IPS-20b (cell line): ENCODE data around the gene DCLK1.
A peak's percentile ranks its signal among the peaks of the same experiment; 100 is the strongest.

ENCODE experiments used
- H3K27ac ChIP-seq: one replicate; pipeline ENCODE4 v1.5.1; 2013; ENCODE audit warnings: low read length
- H3K27me3 ChIP-seq: 2 replicates; pipeline ENCODE4 v1.6.1; 2013; ENCODE audit warnings: mild to moderate bottlenecking, low read length, inconsistent platforms; ENCODE audit not compliant: insufficient read depth
- H3K36me3 ChIP-seq: 2 replicates; pipeline ENCODE4 v1.6.1; 2013; ENCODE audit warnings: low read depth, mild to moderate bottlenecking, inconsistent platforms, low read length, moderate library complexity; ENCODE audit not compliant: insufficient read depth
- H3K4me1 ChIP-seq: 2 replicates; pipeline ENCODE4 v1.6.1; 2013; ENCODE audit warnings: mild to moderate bottlenecking, control low read depth, inconsistent platforms, low read length, moderate library complexity; ENCODE audit not compliant: insufficient read depth
- H3K4me3 ChIP-seq: 2 replicates; pipeline ENCODE4 v1.5.1; 2013; ENCODE audit warnings: mild to moderate bottlenecking, low read length, inconsistent platforms
- H3K9ac ChIP-seq: 2 replicates; pipeline ENCODE4 v1.6.1; 2013; ENCODE audit warnings: low read depth, mild to moderate bottlenecking, inconsistent platforms, low read length, moderate library complexity
- H3K9me3 ChIP-seq: 2 replicates; pipeline ENCODE4 v1.6.1; 2013; ENCODE audit warnings: mild to moderate bottlenecking, low read depth, low read length, inconsistent platforms; ENCODE audit not compliant: insufficient read depth

The DCLK1 gene

GRCh38 chr13:36131222-36131930 is at the start of gene DCLK1:
Gene DCLK1, minus strand, starts transcription at chr13:36131382.
- Histone ChIP-seq H3K36me3 (no peaks in the 10 kb centered on the region), H3K9me3 (no peaks in the 10 kb centered on the region), H3K4me3 (peak within 1 kb of the TSS; percentile 82), H3K27ac (no peak within 1 kb of the TSS), H3K4me1 (peaks cover 5% of the 10 kb centered on the region), H3K9ac (peak within 1 kb of the TSS; percentile 58; the same call in 1 of the 2 replicates), H3K27me3 (peaks cover 47% of the 10 kb centered on the region)

- Histone ChIP-seq H3K9me3 (no peaks in the 10 kb centered on the region), H3K9ac (no peak overlapping the region), H3K4me1 (no peaks in the 10 kb centered on the region), H3K27me3 (no peaks in the 10 kb centered on the region), H3K27ac (no peak overlapping the region), H3K4me3 (no peak overlapping the region), H3K36me3 (no peaks in the 10 kb centered on the region)
Measured at GRCh38 chr13:36175621-36176020, 44.4 kb upstream of the DCLK1 start.

GRCh38 chr13:36174923-36175322 is 43.7 kb upstream of the DCLK1 start:
- H3K9ac ChIP-seq: no peak overlapping the region
- no peaks in the 10 kb centered on the region for H3K36me3 ChIP-seq
- no peaks in the 10 kb centered on the region for H3K27me3 ChIP-seq

DNA sequence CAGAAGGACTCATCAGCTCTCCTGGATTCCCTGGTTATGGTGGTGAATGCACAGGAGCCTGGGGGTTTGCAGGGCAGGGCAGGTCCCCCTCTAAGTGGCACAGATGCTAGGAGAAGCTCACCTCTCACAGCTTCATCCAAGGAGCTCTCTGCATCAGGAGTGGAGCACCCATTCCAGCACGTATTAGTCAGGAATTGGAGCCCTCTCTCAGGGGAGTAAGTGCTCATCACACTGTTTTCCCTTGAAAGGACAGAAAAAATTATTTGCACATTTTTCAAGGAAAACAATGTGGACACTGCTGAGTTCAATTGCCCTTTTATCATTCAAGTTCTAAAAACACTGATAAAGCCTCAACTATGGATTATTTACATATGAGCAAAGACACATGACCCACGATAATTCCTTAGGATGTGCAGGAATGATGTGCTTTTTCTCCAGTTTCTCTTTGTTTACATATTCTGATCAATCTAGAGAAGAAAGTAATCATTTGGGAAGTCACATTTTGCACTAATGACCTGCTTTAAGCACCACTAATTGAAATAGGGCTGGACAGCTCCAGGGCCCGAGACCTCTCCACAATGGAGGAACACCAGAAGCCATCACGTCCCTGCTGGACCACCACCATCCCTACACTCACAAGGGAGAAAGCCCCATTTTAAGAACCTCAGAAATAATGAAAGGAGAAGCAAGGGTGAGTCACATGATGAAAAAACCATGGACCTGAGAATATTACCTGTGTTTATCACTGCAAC is 42.6 kb upstream of the DCLK1 start:
- H3K4me1 ChIP-seq: no peaks in the 10 kb centered on the region
- H3K9me3 ChIP-seq: no peaks in the 10 kb centered on the region
- no peaks in the 10 kb centered on the region for H3K36me3 ChIP-seq
- H3K27me3 ChIP-seq: no peaks in the 10 kb centered on the region
- no peak overlapping the region for H3K9ac ChIP-seq
- H3K27ac ChIP-seq: no peak overlapping the region
- H3K4me3 ChIP-seq: no peak overlapping the region

More at GRCh38 chr13:36174923-36175322, 43.7 kb upstream of the DCLK1 start:
- Histone ChIP-seq H3K4me1 (no peaks in the 10 kb centered on the region), H3K9me3 (no peaks in the 10 kb centered on the region), H3K27ac (no peak overlapping the region), H3K4me3 (no peak overlapping the region)

DNA sequence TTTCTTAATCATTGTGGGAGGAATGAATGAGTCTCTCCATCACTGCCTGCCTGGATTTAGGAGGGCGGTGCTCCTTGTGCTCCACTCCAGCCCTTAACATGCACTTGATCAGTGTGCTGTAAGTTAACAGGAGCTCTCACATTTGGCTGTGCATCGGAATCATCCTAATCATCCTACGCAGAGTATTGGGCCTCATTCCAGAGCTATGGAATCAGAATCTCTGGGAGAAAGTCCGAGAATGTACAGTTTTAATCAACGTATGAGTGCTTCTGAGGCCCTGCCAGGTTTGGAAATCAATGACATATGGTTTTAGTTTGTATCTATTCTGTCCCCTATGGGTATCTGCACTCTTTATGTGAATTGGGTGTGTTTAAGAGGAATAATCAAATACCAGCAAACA is 34.9 kb upstream of the DCLK1 start:
- Histone ChIP-seq H3K27me3 (no peaks in the 10 kb centered on the region), H3K9me3 (no peaks in the 10 kb centered on the region), H3K4me1 (peaks cover 12% of the 10 kb centered on the region), H3K9ac (no peak overlapping the region), H3K36me3 (no peaks in the 10 kb centered on the region), H3K27ac (no peak overlapping the region), H3K4me3 (no peak overlapping the region)

GRCh38 chr13:36163809-36164308 is 32.7 kb upstream of the DCLK1 start:
- Histone ChIP-seq H3K36me3 (no peaks in the 10 kb centered on the region), H3K9me3 (no peaks in the 10 kb centered on the region), H3K27me3 (no peaks in the 10 kb centered on the region), H3K4me3 (no peak overlapping the region), H3K4me1 (peaks cover 12% of the 10 kb centered on the region), H3K27ac (no peak overlapping the region), H3K9ac (no peak overlapping the region)

GRCh38 chr13:36163286-36163685 is 32.1 kb upstream of the DCLK1 start:
- Histone ChIP-seq H3K9me3 (no peaks in the 10 kb centered on the region), H3K27ac (no peak overlapping the region), H3K9ac (no peak overlapping the region), H3K27me3 (no peaks in the 10 kb centered on the region), H3K4me1 (peaks cover 12% of the 10 kb centered on the region), H3K36me3 (no peaks in the 10 kb centered on the region), H3K4me3 (no peak overlapping the region)

DNA sequence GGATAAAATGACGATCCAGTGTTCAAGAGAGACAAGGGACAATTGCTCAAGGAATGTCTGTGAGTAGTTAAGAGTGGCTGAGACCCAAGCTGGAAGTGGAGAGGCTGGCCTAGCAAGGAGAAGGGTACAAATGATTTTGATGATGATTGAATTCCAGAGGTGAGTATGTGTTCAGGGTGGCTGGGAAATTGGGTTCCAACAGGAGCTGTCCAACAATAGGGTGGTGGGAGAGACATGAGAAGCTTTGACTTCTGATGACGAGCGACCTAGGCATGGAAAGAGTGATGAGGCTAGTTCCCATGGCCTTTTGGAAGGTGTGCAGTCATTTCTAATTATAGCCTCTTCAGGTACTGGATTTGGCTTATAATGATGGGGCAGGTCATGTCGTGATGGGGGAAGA is 29.1 kb upstream of the DCLK1 start:
- Histone ChIP-seq H3K27me3 (peaks cover 11% of the 10 kb centered on the region), H3K9me3 (no peaks in the 10 kb centered on the region), H3K9ac (no peak overlapping the region), H3K4me1 (peaks cover 12% of the 10 kb centered on the region), H3K4me3 (no peak overlapping the region), H3K27ac (no peak overlapping the region), H3K36me3 (no peaks in the 10 kb centered on the region)

DNA sequence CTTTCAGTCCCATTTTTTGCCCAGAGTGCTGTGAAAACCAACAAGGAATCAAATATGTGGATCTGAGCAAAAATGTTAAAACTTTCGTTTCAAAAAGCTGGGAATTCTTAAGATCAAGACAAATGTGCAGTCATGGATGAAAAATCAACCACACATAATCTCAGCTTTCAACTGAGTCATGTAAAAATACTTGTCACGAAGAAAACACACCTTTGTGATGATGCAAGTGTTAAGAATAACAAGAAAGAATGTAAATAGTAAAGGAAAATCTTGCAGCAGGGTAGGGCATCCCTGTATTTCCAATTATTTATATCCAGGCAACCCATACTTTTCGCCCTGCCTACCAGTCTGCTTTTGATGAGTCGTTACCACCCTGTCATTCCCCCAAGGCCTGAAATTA is 27.4 kb upstream of the DCLK1 start:
- no peak overlapping the region for H3K27ac ChIP-seq
- no peak overlapping the region for H3K9ac ChIP-seq
- H3K36me3 ChIP-seq: no peaks in the 10 kb centered on the region
- H3K27me3 ChIP-seq: peaks cover 22% of the 10 kb centered on the region
- no peak overlapping the region for H3K4me3 ChIP-seq
- H3K4me1 ChIP-seq: peaks cover 6% of the 10 kb centered on the region
- H3K9me3 ChIP-seq: no peaks in the 10 kb centered on the region

- H3K4me3 ChIP-seq: no peak overlapping the region
- H3K27me3 ChIP-seq: peaks cover 22% of the 10 kb centered on the region
- H3K4me1 ChIP-seq: no peaks in the 10 kb centered on the region
- no peaks in the 10 kb centered on the region for H3K36me3 ChIP-seq
- H3K27ac ChIP-seq: no peak overlapping the region
- H3K9me3 ChIP-seq: no peaks in the 10 kb centered on the region
- no peak overlapping the region for H3K9ac ChIP-seq
Measured at GRCh38 chr13:36157480-36157879, 26.3 kb upstream of the DCLK1 start.

- Histone ChIP-seq H3K27ac (no peak overlapping the region), H3K27me3 (peaks cover 22% of the 10 kb centered on the region), H3K4me3 (peak overlapping the region; percentile 57; the same call in 1 of the 2 replicates), H3K4me1 (no peaks in the 10 kb centered on the region), H3K36me3 (no peaks in the 10 kb centered on the region), H3K9ac (no peak overlapping the region), H3K9me3 (no peaks in the 10 kb centered on the region)
Measured at GRCh38 chr13:36154567-36155291, 23.5 kb upstream of the DCLK1 start.
